GM12878 (cell line): ENCODE results near the gene TOM1L1. TPM values are rescaled to one million over a fixed set of nuclear protein-coding genes. Genes with fewer than 3 reads are reported as not detected.

ENCODE experiments used
- ATF3 ChIP-seq: IDR thresholded peaks from 2 replicates; pipeline ENCODE4 v1.6.1; 2011; ENCODE audit warnings: low read depth, mild to moderate bottlenecking, low read length, moderate library complexity, borderline replicate concordance; ENCODE audit errors: extremely low read depth
- BCLAF1 ChIP-seq: fragments of 450-650 bp; IDR thresholded peaks from 2 replicates; pipeline ENCODE4 v1.6.1; 2017; ENCODE audit warnings: antibody characterized with exemption, mild to moderate bottlenecking, moderate library complexity
- BHLHE40 ChIP-seq, 2 experiments: fragments of 450-650 bp in 1 of 2; IDR thresholded peaks; 2 replicates each; pipeline ENCODE4 v1.6.1; 2011 to 2017; ENCODE audit warnings: low read depth in 2 of 2, borderline replicate concordance in 1 of 2, improper control_type of control experiment in 1 of 2, low read length in 1 of 2, mild to moderate bottlenecking in 1 of 2
- BRCA1 ChIP-seq: IDR thresholded peaks from 2 replicates; pipeline ENCODE4 v1.6.1; 2011; ENCODE audit warnings: low read depth, low read length, improper control_type of control experiment
- CREB1 ChIP-seq: IDR thresholded peaks from 2 replicates; pipeline ENCODE4 v1.6.1; 2012; ENCODE audit warnings: low read depth, mild to moderate bottlenecking, inconsistent platforms
- HDGF ChIP-seq: fragments of 450-650 bp; IDR thresholded peaks from 2 replicates; pipeline ENCODE4 v1.6.1; 2016; ENCODE audit warnings: antibody characterized with exemption
- IRF5 ChIP-seq: fragments of 450-650 bp; IDR thresholded peaks from 2 replicates; pipeline ENCODE4 v1.6.1; 2017; ENCODE audit warnings: borderline replicate concordance
- JUNB ChIP-seq: IDR thresholded peaks from 2 replicates; pipeline ENCODE4 v1.6.1; 2016; ENCODE audit warnings: antibody characterized with exemption, mild to moderate bottlenecking
- MAX ChIP-seq: IDR thresholded peaks from 2 replicates; pipeline ENCODE4 v1.6.1; 2012; ENCODE audit warnings: low read depth, low read length, improper control_type of control experiment
- NFIC ChIP-seq: IDR thresholded peaks from 2 replicates; pipeline ENCODE4 v1.6.1; 2012; ENCODE audit warnings: low read depth, mild to moderate bottlenecking, inconsistent platforms, low read length, moderate library complexity
- PAX8 ChIP-seq: fragments of 450-650 bp; IDR thresholded peaks from 2 replicates; pipeline ENCODE4 v1.6.1; 2017; ENCODE audit warnings: mild to moderate bottlenecking, moderate library complexity
- PML ChIP-seq: IDR thresholded peaks from 2 replicates; pipeline ENCODE4 v1.6.1; 2012; ENCODE audit warnings: low read length, inconsistent platforms
- POLR2A ChIP-seq: IDR thresholded peaks from 2 replicates; pipeline ENCODE4 v1.6.1; 2011; ENCODE audit warnings: low read depth, mild to moderate bottlenecking, low read length
- SIX5 ChIP-seq: IDR thresholded peaks from 2 replicates; pipeline ENCODE4 v1.6.1; 2011; ENCODE audit warnings: mild to moderate bottlenecking, low read depth, low read length, moderate library complexity; ENCODE audit not compliant: severe bottlenecking
- SKIL ChIP-seq: fragments of 450-650 bp; IDR thresholded peaks from 2 replicates; pipeline ENCODE4 v1.6.1; 2017; ENCODE audit warnings: mild to moderate bottlenecking, low read depth, inconsistent platforms; ENCODE audit not compliant: poor library complexity, severe bottlenecking
- TARDBP ChIP-seq: IDR thresholded peaks from 2 replicates; pipeline ENCODE4 v1.6.1; 2016; ENCODE audit warnings: borderline replicate concordance
- TBL1XR1 ChIP-seq: IDR thresholded peaks from 2 replicates; pipeline ENCODE4 v1.6.1; 2012; ENCODE audit warnings: low read depth, low read length, improper control_type of control experiment
- TCF3 ChIP-seq: IDR thresholded peaks from 2 replicates; pipeline ENCODE4 v1.6.1; 2012; ENCODE audit warnings: low read depth, mild to moderate bottlenecking, low read length, borderline replicate concordance; ENCODE audit not compliant: insufficient read depth
- ZBTB11 ChIP-seq: fragments of 450-650 bp; formaldehyde crosslinking; IDR thresholded peaks from 2 replicates; pipeline ENCODE4 v1.5.0; 2022; ENCODE audit warnings: mild to moderate bottlenecking, missing genetic modification characterization
- ZNF24 ChIP-seq: fragments of 450-650 bp; IDR thresholded peaks from 2 replicates; pipeline ENCODE4 v1.6.1; 2017; ENCODE audit warnings: antibody characterized with exemption, mild to moderate bottlenecking
- polyA plus RNA-seq, 11 experiments: library from polyadenylated mRNA; depleted of rRNA in 4 of 11; unstranded in 6 of 11; stranded (reverse) in 5 of 11; fragments of >200 nt; fragmentation: Nextera tagmentation in 4 of 11; fragmentation: Illumina TruSeq in 1 of 11; extraction: Ambion mirVana in 4 of 11; extraction: Trizol in 1 of 11; gene quantifications; 1 replicate in 1 of 11; 2 replicates in 10 of 11; pipeline versions ENCODE4 v1.2.1 to v1.2.3, GENCODE V29; 2011 to 2016; ENCODE audit warnings: inconsistent platforms in 2 of 11, missing spikeins in 2 of 11, low read depth in 1 of 11
- total RNA-seq, 4 experiments: library from RNA; depleted of rRNA in 3 of 4; stranded (reverse); fragments of >200 nt in 3 of 4; fragmentation: Illumina TruSeq in 1 of 4; extraction: Trizol in 1 of 4; gene quantifications; 2 replicates each; pipeline versions ENCODE4 v1.2.1 to v1.2.3, GENCODE V29; 2013 to 2021

TOM1L1 gene
- total and polyA plus RNA-seq, 10 of the 15 experiments (the other 5 are each of a cell fraction or from before 2014, with no cell fraction given): 1.9 to 8.8 (median 2.5) TPM

GRCh38 chr17:54968262-54968987 is 67.8 kb downstream of the TOM1L1 start, which contains the start of the genes COX11 and STXBP4 (continued):
- peak; percentile 95 for TF ChIP-seq IRF5
- peak; percentile 79 for TF ChIP-seq PML
- no peak for TF ChIP-seq PAX8
- peak in 1 of 2 experiments; percentile 43; a peak in 2 of 4 replicates for TF ChIP-seq BHLHE40 (IDR thresholded peaks at IDR 0.05; ENCODE audit: borderline replicate concordance in 1 of 2, low read depth in 2 of 2, low read length in 1 of 2)
- TF ChIP-seq ZBTB11 (CRISPR knock-in tag): no peak
- peak; percentile 61; the same call in 1 of the 2 replicates for TF ChIP-seq HDGF
- 0 out of 2 replicates have a peak, but pooled peaks have one; percentile 59 for TF ChIP-seq TCF3
- TF ChIP-seq TARDBP: no peak
- no peak for TF ChIP-seq MAX
- no peak; the same call in 1 of the 2 replicates for TF ChIP-seq NFIC
- TF ChIP-seq CREB1: peak; percentile 37
- TF ChIP-seq BCLAF1: no peak
- no peak for TF ChIP-seq TBL1XR1
- TF ChIP-seq JUNB: no peak
- no peak for TF ChIP-seq SKIL
- peak; percentile 94 for TF ChIP-seq POLR2A
- no peak for TF ChIP-seq ATF3
- peak; percentile 31 for TF ChIP-seq SIX5
- TF ChIP-seq ZNF24: no peak
- TF ChIP-seq BRCA1: peak; percentile 99
